NCI-H1930 (cell line): ENCODE data around the gene PLD4.
A peak's percentile ranks its signal among the peaks of the same experiment; 100 is the strongest.

Experiments
- DNase-seq, 2 experiments: peaks; one replicate each; lab custom pipeline; 2025; lab: John Stamatoyannopoulos, UW

PLD4 gene

GRCh38 chr14:104928391-104929133 is 3.9 kb downstream of the PLD4 start:
- no peak for DNase-seq

GRCh38 chr14:104929268-104930230 is 4.9 kb downstream of the PLD4 start:
- DNase-seq = no peak

- no peak for DNase-seq
Measured at GRCh38 chr14:104930526-104931303, 6.0 kb downstream of the PLD4 start.

GRCh38 chr14:104931304-104931770 is 6.7 kb downstream of the PLD4 start:
- DNase-seq = no peak

- DNase-seq = no peak
Measured at GRCh38 chr14:104931771-104932675, 7.3 kb downstream of the PLD4 start.

- DNase-seq = peak; percentile 84
Measured at GRCh38 chr14:104932676-104933631, 8.3 kb downstream of the PLD4 start.

GRCh38 chr14:104933746-104934733 is 9.4 kb downstream of the PLD4 start:
- DNase-seq = no peak

GRCh38 chr14:104935026-104935650 is 10.5 kb downstream of the PLD4 start:
- no peak for DNase-seq

- DNase-seq = no peak
Measured at GRCh38 chr14:104935955-104936354, 11.3 kb downstream of the PLD4 start.

- no peak for DNase-seq
Measured at GRCh38 chr14:104936361-104937155, 11.9 kb downstream of the PLD4 start.

GRCh38 chr14:104937161-104937560 is 12.5 kb downstream of the PLD4 start:
- DNase-seq = no peak

GRCh38 chr14:104937694-104938365 is 13.2 kb downstream of the PLD4 start:
- DNase-seq = no peak

GRCh38 chr14:104938436-104938835 is 13.8 kb downstream of the PLD4 start:
- DNase-seq = no peak

GRCh38 chr14:104938960-104939359 is 14.3 kb downstream of the PLD4 start:
- no peak for DNase-seq

GRCh38 chr14:104939666-104940410 is 15.2 kb downstream of the PLD4 start:
- DNase-seq = no peak
